Right ventricle myocardium superior (tissue), 1 donor: ENCODE measurements around the gene UVSSA. TPM values are rescaled to one million over a fixed set of nuclear protein-coding genes. Genes with fewer than 3 reads are reported as not detected.

Source experiments
- ATAC-seq: fragments of 200-7000 bp; cut with Tn5 transposase; one replicate; pipeline ENCODE4 v1.9.1; 2020; ENCODE audit warnings: mild to moderate bottlenecking; ENCODE audit not compliant: poor library complexity
- DNase-seq: peaks from one replicate; pipeline ENCODE4 v3.0.0-alpha.2; 2020
- intact Hi-C: fragments of 100-400 bp; cut with DNase I; formaldehyde crosslinking; loops from one replicate; pipeline ENCODE4 v1.11.2; 2022
- total RNA-seq: library from RNA; stranded (reverse); fragmentation: NEBNext Ultra II Directional; extraction: Animal tissue kit (Norgen Biotek cat#: 25700); gene quantifications from one replicate; pipeline ENCODE4 v1.2.1, GENCODE V29; 2021
- donor health status: DM: no; HTN: yes; CAD: no; lungs with severe emphysema.

The UVSSA gene
- total RNA-seq, 1 donor from 2014 or later, result 6.7 TPM

GRCh38 chr4:1356181-1356998, 9.4 kb downstream of the UVSSA start:
- DNase-seq (peak; percentile 81), ATAC-seq (peak; percentile 65)
- intact Hi-C loops, result loop anchor here (2.0 to 10.0 kb wide), 2 partner anchors 158 to 272 kb away; no protein-coding TSS in a partner anchor

- intact Hi-C loops, result loop anchor here (2.0 to 10.0 kb wide), 2 partner anchors 157 to 271 kb away; no protein-coding TSS in a partner anchor
- peak; percentile 67 for ATAC-seq
These were observed 10.6 kb downstream of the UVSSA start for GRCh38 chr4:1357356-1358248.

GRCh38 chr4:1358421-1359143, 11.6 kb downstream of the UVSSA start:
- ATAC-seq, result no peak
- intact Hi-C loops, result loop anchor here (10.0 kb wide), 1 partner anchor 156 kb away; no protein-coding TSS in a partner anchor
- DNase-seq, result no peak

More at GRCh38 chr4:1357356-1358248, 10.6 kb downstream of the UVSSA start:
- no peak for DNase-seq

GRCh38 chr4:1359144-1359501, 12.1 kb downstream of the UVSSA start:
- ATAC-seq (no peak), DNase-seq (no peak)
- intact Hi-C loops, result loop anchor here (10.0 kb wide), 1 partner anchor 156 kb away; no protein-coding TSS in a partner anchor

GRCh38 chr4:1359976-1360375, 13.0 kb downstream of the UVSSA start:
- ATAC-seq (no peak), DNase-seq (no peak)
- intact Hi-C loops, result loop anchor here (10.0 kb wide), 1 partner anchor 155 kb away; no protein-coding TSS in a partner anchor

- intact Hi-C loops, result no loop called here
These were observed 13.6 kb downstream of the UVSSA start for GRCh38 chr4:1360423-1361283.

GRCh38 chr4:1361431-1361830, 14.4 kb downstream of the UVSSA start:
- intact Hi-C loops, result no loop called here
- ATAC-seq, result no peak
- DNase-seq, result no peak

More at GRCh38 chr4:1360423-1361283, 13.6 kb downstream of the UVSSA start:
- DNase-seq (no peak), ATAC-seq (no peak)

GRCh38 chr4:1362046-1362445, 15.0 kb downstream of the UVSSA start:
- intact Hi-C loops, result no loop called here
- DNase-seq (no peak), ATAC-seq (no peak)

GRCh38 chr4:1362521-1362920, 15.5 kb downstream of the UVSSA start:
- ATAC-seq, result no peak
- no peak for DNase-seq
- intact Hi-C loops, result no loop called here

GRCh38 chr4:1363513-1363912, 16.5 kb downstream of the UVSSA start:
- intact Hi-C loops, result no loop called here
- ATAC-seq (no peak), DNase-seq (no peak)

- ATAC-seq (no peak), DNase-seq (no peak)
- intact Hi-C loops, result no loop called here
These were observed 17.2 kb downstream of the UVSSA start for GRCh38 chr4:1364217-1364616.

- intact Hi-C loops, result no loop called here
- ATAC-seq (no peak), DNase-seq (no peak)
These were observed 17.7 kb downstream of the UVSSA start for GRCh38 chr4:1364748-1365147.

GRCh38 chr4:1365271-1366178, 18.5 kb downstream of the UVSSA start:
- ATAC-seq (no peak), DNase-seq (peak; percentile 29)
- intact Hi-C loops, result no loop called here

GRCh38 chr4:1366371-1367229, 19.6 kb downstream of the UVSSA start:
- peak; percentile 31 for DNase-seq
- intact Hi-C loops, result no loop called here

GRCh38 chr4:1367230-1367935, 20.4 kb downstream of the UVSSA start:
- intact Hi-C loops, result no loop called here

More at GRCh38 chr4:1366371-1367229, 19.6 kb downstream of the UVSSA start:
- ATAC-seq, result no peak

More at GRCh38 chr4:1367230-1367935, 20.4 kb downstream of the UVSSA start:
- ATAC-seq (no peak), DNase-seq (peak; percentile 30)
